K562 (cell line): ENCODE results near the gene ACAA2.

ENCODE experiments used
- CHD2 ChIP-seq: IDR thresholded peaks from 2 replicates; pipeline ENCODE4 v1.6.1; 2011; ENCODE audit warnings: low read depth, low read length
- FOXA1 ChIP-seq: fragments of 450-650 bp; IDR thresholded peaks from 2 replicates; pipeline ENCODE4 v1.6.1; 2016; ENCODE audit warnings: mild to moderate bottlenecking, borderline replicate concordance
- L3MBTL2 ChIP-seq: fragments of 450-650 bp; IDR thresholded peaks from 2 replicates; pipeline ENCODE4 v1.6.1; 2016; ENCODE audit warnings: mild to moderate bottlenecking, moderate library complexity
- SMARCC2 ChIP-seq: fragments of 450-650 bp; IDR thresholded peaks from 2 replicates; pipeline ENCODE4 v1.6.1; 2017; ENCODE audit warnings: antibody characterized with exemption, moderate library complexity, mild to moderate bottlenecking, low read depth
- TARDBP ChIP-seq: fragments of 450-650 bp; IDR thresholded peaks from 2 replicates; pipeline ENCODE4 v1.6.1; 2016
- ZNF224 ChIP-seq: sonication (generic); formaldehyde crosslinking; IDR thresholded peaks from 2 replicates; pipeline ENCODE4 v1.8.0; 2022; ENCODE audit warnings: mild to moderate bottlenecking, missing genetic modification reagents
- ZNF507 ChIP-seq: conservative IDR thresholded peaks from 2 replicates; pipeline ENCODE4 v1.6.1; 2017; ENCODE audit warnings: missing genetic modification characterization, missing compliant biosample characterization

DNA sequence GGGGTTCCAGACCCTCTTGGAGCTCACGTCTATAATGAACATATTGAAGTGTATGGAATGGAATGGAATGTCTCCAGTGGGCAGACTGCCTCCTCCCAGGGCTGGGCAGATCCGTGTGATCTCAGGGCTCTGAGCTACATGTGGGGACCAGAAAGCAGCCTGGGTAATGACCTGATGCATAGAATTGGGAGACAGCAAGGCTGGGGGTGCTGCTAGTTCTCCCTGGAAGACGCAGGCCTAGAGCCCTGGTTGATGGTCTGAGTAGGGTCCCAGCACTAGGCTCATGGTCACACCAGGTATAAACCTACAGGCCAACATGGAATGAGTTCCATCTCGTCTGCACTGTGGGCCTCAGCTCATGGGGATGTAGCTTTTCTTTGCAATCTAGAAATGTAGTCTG is 46.7 kb downstream of the ACAA2 start:
- TF ChIP-seq ZNF224 (CRISPR knock-in tag) (no peak), L3MBTL2 (no peak), ZNF507 (tag) (no peak), FOXA1 (no peak), TARDBP (no peak), CHD2 (no peak), SMARCC2 (no peak)
